Measurements from ENCODE around the gene CDNF. TPM values are rescaled to one million over a fixed set of nuclear protein-coding genes. Genes with fewer than 3 reads are reported as not detected.

CDNF gene
- 3.1 and 3.6 TPM in 2 replicates for total RNA-seq

GRCh38 chr10:14837757-14838581 is at the start of gene CDNF, which contains the start of the genes HSPA14 and MSANTD7:
Gene CDNF, minus strand, starts transcription at chr10:14838037. Its CDS starts 91 bp downstream, at chr10:14837946.
Gene HSPA14, plus strand, starts transcription at chr10:14838306. Its CDS starts 97 bp downstream, at chr10:14838403.
Gene MSANTD7, plus strand, starts transcription at chr10:14838306. Its CDS starts 3,979 bp downstream, at chr10:14842285.

GRCh38 chr10:14878266-14879123 is 40.7 kb upstream of the CDNF start, which contains the start of gene SUV39H2:
Gene SUV39H2, plus strand, starts transcription at chr10:14878866. Its CDS starts 23 bp downstream, at chr10:14878889.

GRCh38 chr10:14774797-14775196 is 63.0 kb downstream of the CDNF start, which contains the start of gene FAM107B:
Gene FAM107B, minus strand, starts transcription at chr10:14774897. Its CDS starts 234 bp downstream, at chr10:14774663.

Other genes with a start within 250 kb of the CDNF start
- 31.6 and 50.0 TPM in 2 replicates for gene FAM107B, start 63.1 kb downstream of the CDNF start, total RNA-seq
- gene HSPA14, start 269 bp upstream of the CDNF start, total RNA-seq: 9.8 and 23.9 TPM in 2 replicates
- 13.2 and 15.9 TPM in 2 replicates for gene MSANTD7, start 269 bp upstream of the CDNF start, total RNA-seq
- gene SUV39H2, start 40.8 kb upstream of the CDNF start, total RNA-seq: 6.8 and 12.4 TPM in 2 replicates
- gene DCLRE1C, start 116.1 kb upstream of the CDNF start, total RNA-seq: 8.6 and 16.9 TPM in 2 replicates
- gene MEIG1, start 121.4 kb upstream of the CDNF start, total RNA-seq: 0.50 TPM in 1 of 2 replicates, not detected in the other
- gene OLAH, start 205.9 kb upstream of the CDNF start, total RNA-seq: not detected in 2 replicates